Stomach (tissue), 9 donors: ENCODE results near the gene TOP3B. TPM values are rescaled to one million over a fixed set of nuclear protein-coding genes. Genes with fewer than 3 reads are reported as not detected.
A peak's percentile ranks its signal among the peaks of the same experiment; 100 is the strongest.

Source experiments
- DNase-seq, 2 donors: peaks; one replicate each; pipeline versions ENCODE4 v3.0.0 to v3.0.0-alpha.2; 2013 to 2019
- H3K27ac ChIP-seq, 5 donors: fragments of 200-600 bp in 4 of 5; sonication (generic) in 4 of 5; one replicate each; pipeline ENCODE4 v1.5.1; 2013 to 2019; ENCODE audit warnings: mild to moderate bottlenecking in 1 of 5, moderate library complexity in 1 of 5
- H3K27me3 ChIP-seq, 3 donors: fragments of 200-600 bp; sonication (generic); one replicate each; pipeline ENCODE4 v1.5.1; 2017 to 2019; ENCODE audit warnings: mixed run types in 1 of 3
- H3K36me3 ChIP-seq, 4 donors: fragments of 200-600 bp; sonication (generic); 1 replicate in 3 of 4; 2 replicates in 1 of 4; pipeline ENCODE4 v1.5.1; 2016 to 2019
- H3K4me1 ChIP-seq, 4 donors: fragments of 200-600 bp; sonication (generic); one replicate each; pipeline ENCODE4 v1.5.1; 2016 to 2019
- H3K4me3 ChIP-seq, 4 donors: fragments of 200-600 bp; sonication (generic) in 3 of 4; one replicate each; pipeline ENCODE4 v1.5.1; 2016 to 2019; ENCODE audit warnings: mild to moderate bottlenecking in 1 of 4
- H3K9me3 ChIP-seq, 4 donors: fragments of 200-600 bp; sonication (generic); one replicate each; pipeline ENCODE4 v1.5.1; 2016 to 2019
- EP300 ChIP-seq: sonication (generic); formaldehyde crosslinking; IDR thresholded peaks from one replicate; pipeline ENCODE4 v1.6.1; 2017; ENCODE audit warnings: antibody characterized with exemption
- POLR2A ChIP-seq, 4 donors: fragments of 450-650 bp; IDR thresholded peaks; one replicate each; pipeline ENCODE4 v1.6.1; 2016; ENCODE audit warnings: antibody characterized with exemption in 4 of 4, control low read depth in 2 of 4, mild to moderate bottlenecking in 1 of 4, moderate library complexity in 1 of 4
- POLR2AphosphoS5 ChIP-seq, 3 donors: sonication (generic); formaldehyde crosslinking; IDR thresholded peaks; one replicate each; pipeline ENCODE4 v1.6.1; 2016; ENCODE audit warnings: antibody characterized with exemption in 3 of 3
- WGBS, 5 donors: extraction: QIAGEN DNeasy Blood & Tissue Kit in 3 of 5; methylation state at CpG; one replicate each; pipeline versions ENCODE4 v1.1.5 to v1.1.7; 2013 to 2018; 5-methylcytosine and 5-hydroxymethylcytosine counted together
- intact Hi-C: fragments of 100-400 bp; cut with DNase I; formaldehyde crosslinking; loops from one replicate; pipeline ENCODE4 v1.15.1; 2023; ENCODE audit warnings: low total_unique reads
- polyA plus RNA-seq, 3 donors: library from polyadenylated mRNA; stranded (reverse); fragments of 200-250 nt; gene quantifications; one replicate each; pipeline ENCODE4 v1.2.3, GENCODE V29; 2013
- total RNA-seq, 5 donors: library from RNA; depleted of rRNA; stranded (reverse); fragments of >200 nt; gene quantifications; one replicate each; pipeline versions ENCODE4 v1.1.0 to v1.2.3, GENCODE V29; 2014 to 2016
- TF ChIP-seq, protein P1 (sequence below), 7 experiments: fragments of 450-650 bp in 4 of 7; fragments of 200-600 bp in 3 of 7; sonication (generic) in 3 of 7; IDR thresholded peaks; one replicate each; pipeline ENCODE4 v1.5.1; 2016 to 2019; ENCODE audit warnings: antibody characterized with exemption in 7 of 7, control low read depth in 2 of 7, mild to moderate bottlenecking in 1 of 7
- donor health status: healthy with polysubstance abuse.
- donor health status: Bipolar disorder and iron deficiency.
- donor health status: healthy.

TOP3B gene
- total and polyA plus RNA-seq, 8 donors, result 3.8 to 509 (median 25.6) TPM

DNA sequence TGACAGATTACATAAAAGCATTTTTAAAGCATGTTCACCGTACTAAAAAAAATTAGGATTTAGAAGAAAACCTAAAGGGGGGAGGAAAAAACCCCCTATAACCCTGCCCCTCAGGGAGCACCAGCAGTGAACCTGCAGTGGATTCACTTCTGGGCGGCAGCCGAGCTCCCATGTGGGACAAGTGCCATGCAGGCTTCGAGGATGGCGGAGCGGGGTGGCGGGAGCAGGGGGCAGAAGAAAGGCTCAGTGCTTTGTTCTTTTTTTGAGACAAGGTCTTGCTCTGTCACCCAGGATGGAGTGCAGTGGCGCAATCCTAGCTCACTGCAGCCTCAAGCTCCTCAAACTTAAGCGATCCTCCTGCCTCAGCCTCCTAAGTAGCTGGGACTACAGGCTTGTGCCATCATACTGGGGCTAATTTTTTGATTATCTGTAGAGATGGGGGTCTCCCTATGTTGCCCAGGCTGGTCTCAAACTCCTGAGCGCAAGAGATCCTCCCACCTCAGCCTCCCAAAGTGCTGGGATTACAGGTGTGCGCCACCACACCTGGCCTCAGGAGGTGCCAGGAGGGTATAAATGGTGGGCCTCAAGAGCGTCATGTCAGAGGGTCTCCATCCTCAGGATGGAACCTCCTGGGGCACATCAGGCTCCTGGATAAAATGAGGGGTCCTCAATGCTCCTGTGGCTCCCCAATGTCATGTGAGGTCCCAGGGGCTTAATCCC is 64.0 kb downstream of the TOP3B start:
- no peak for DNase-seq
- intact Hi-C loops, result no loop called here
- no peak overlapping the region for H3K27ac ChIP-seq

DNA sequence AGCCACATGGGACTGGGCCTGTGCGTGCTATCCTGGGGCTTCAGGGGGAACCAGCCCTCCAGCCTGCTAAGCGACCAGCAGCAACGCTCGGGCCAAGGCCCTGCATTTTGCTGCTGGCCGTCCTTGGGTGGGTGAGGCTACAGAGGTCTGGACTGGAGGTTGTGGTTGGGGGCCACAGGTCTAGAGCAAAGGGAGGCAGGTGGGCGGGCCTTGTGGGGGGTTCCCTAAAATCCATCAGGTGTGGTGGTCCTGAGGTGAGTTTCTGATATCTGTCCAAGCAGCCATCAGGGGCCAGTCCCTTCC is 64.7 kb downstream of the TOP3B start:
- 90 to 100% (median 93%) methylated on average over 1 to 6 of the region's 6 CpGs for WGBS, 5 donors

More for the DNA sequence above, 64.0 kb downstream of the TOP3B start:
- 88 to 96% (median 95%) methylated on average over 12 of the region's 12 CpGs for WGBS, 5 donors
- H3K36me3 ChIP-seq, result peaks cover 0 to 43% (median 37%) of the 10 kb centered on the region in 4 donors
- H3K9me3 ChIP-seq, result no peaks in the 10 kb centered on the region
- no peak for TF ChIP-seq POLR2A (IDR thresholded peaks at IDR 0.05)
- TF ChIP-seq, protein P1, sequence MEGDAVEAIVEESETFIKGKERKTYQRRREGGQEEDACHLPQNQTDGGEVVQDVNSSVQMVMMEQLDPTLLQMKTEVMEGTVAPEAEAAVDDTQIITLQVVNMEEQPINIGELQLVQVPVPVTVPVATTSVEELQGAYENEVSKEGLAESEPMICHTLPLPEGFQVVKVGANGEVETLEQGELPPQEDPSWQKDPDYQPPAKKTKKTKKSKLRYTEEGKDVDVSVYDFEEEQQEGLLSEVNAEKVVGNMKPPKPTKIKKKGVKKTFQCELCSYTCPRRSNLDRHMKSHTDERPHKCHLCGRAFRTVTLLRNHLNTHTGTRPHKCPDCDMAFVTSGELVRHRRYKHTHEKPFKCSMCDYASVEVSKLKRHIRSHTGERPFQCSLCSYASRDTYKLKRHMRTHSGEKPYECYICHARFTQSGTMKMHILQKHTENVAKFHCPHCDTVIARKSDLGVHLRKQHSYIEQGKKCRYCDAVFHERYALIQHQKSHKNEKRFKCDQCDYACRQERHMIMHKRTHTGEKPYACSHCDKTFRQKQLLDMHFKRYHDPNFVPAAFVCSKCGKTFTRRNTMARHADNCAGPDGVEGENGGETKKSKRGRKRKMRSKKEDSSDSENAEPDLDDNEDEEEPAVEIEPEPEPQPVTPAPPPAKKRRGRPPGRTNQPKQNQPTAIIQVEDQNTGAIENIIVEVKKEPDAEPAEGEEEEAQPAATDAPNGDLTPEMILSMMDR (IDR thresholded peaks at IDR 0.05), result no peak
- TF ChIP-seq POLR2AphosphoS5 (IDR thresholded peaks at IDR 0.05), result no peak
- no peak for TF ChIP-seq EP300
- H3K4me1 ChIP-seq, result peaks cover 0 to 12% (median 6%) of the 10 kb centered on the region in 4 donors
- no peaks in the 10 kb centered on the region for H3K27me3 ChIP-seq
- H3K4me3 ChIP-seq, result no peak overlapping the region

DNA sequence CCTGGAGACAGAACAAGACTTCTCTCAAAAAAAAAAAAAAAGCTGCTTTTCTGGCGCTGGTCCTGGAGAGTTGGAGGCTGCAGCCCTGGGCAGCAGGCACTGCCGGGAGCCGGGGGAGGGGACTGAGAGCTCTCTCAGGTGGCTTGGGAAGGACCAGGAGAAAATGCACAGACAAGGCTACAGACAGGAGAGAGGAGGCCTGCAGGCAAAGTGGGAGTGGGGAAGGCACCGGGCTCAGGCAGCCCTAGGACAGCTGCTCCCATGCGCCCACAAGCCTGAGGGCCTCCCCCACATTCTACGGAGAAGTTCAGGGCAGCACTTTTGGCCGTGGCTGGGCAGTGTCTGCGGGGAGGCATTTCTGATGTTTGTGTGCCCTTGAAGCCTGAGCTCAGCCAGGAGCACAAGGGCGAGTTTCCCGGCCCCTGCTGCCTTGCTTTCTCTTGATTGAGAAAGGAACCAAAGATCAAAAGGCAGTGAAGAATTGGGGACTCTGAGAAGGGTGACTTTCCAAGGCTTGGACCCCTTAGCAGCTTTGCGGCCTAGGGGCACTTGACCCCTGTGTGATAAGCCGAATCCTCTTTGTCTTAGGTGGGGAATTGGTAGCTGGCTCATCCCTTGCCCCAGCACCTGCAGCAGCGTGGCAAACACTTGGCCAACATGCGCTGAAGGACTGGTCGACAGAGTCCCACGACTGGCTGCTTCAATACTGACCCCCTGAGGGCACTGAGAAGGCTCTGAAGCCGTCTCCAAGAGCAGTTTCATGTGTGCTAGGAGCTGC is 65.2 kb downstream of the TOP3B start:
- Histone ChIP-seq H3K27me3 (no peaks in the 10 kb centered on the region), H3K27ac (no peak overlapping the region), H3K36me3 (peaks cover 0 to 30% (median 25%) of the 10 kb centered on the region in 4 donors), H3K9me3 (no peaks in the 10 kb centered on the region), H3K4me3 (no peak overlapping the region), H3K4me1 (peaks cover 0 to 12% (median 6%) of the 10 kb centered on the region in 4 donors)
- WGBS, 5 donors, result 32 to 55% (median 45%) methylated on average over 9 to 17 of the region's 17 CpGs
- TF ChIP-seq POLR2AphosphoS5 (IDR thresholded peaks at IDR 0.05), result no peak
- TF ChIP-seq POLR2A (IDR thresholded peaks at IDR 0.05), result no peak
- TF ChIP-seq, protein P1 (IDR thresholded peaks at IDR 0.05), result no peak
- no peak for TF ChIP-seq EP300
- peak; percentile 51 to 55 for DNase-seq
- intact Hi-C loops, result no loop called here

More for the DNA sequence above, 64.7 kb downstream of the TOP3B start:
- Histone ChIP-seq H3K27ac (no peak overlapping the region), H3K27me3 (no peaks in the 10 kb centered on the region), H3K4me3 (no peak overlapping the region), H3K4me1 (peaks cover 0 to 12% (median 6%) of the 10 kb centered on the region in 4 donors), H3K9me3 (no peaks in the 10 kb centered on the region), H3K36me3 (peaks cover 0 to 35% (median 30%) of the 10 kb centered on the region in 4 donors)
- TF ChIP-seq EP300 (no peak), POLR2AphosphoS5 (IDR thresholded peaks at IDR 0.05) (no peak)
- DNase-seq, result no peak
- intact Hi-C loops, result no loop called here

DNA sequence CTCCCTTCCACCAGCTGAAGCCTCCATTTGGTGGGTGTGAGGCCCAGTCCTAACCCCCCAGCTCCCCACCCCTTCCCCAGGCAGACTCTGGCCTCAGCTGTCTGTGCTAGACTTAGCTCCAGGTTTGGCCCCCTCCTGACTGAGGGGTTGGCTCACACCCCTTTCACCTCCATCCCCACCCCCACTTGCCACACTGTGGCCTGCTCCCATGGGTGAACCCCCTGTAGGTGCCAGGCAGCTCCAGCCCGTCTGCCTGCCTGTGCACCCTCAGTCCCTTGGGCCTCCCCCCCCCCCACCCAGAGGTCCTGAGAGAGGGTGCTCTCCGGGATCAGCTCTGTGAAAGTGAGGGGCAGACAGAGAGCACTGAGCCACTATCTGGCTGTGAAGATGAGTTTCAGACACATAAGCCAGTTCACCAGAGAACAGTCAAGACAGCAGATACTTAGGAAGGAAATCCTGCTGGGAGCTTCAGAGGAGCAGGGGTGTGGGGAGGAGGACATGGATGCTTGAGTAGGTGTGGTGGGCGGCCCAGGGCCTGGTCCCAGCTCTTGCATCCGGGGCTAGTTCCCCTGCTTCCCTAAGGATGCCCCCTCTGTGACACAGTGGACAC is 66.2 kb downstream of the TOP3B start:
- H3K27ac ChIP-seq, result no peak overlapping the region
- TF ChIP-seq EP300 (no peak), POLR2A (IDR thresholded peaks at IDR 0.05) (no peak), POLR2AphosphoS5 (IDR thresholded peaks at IDR 0.05) (no peak)
- TF ChIP-seq, protein P1 (IDR thresholded peaks at IDR 0.05), result no peak
- H3K4me1 ChIP-seq, result peaks cover 0 to 12% (median 6%) of the 10 kb centered on the region in 4 donors
- H3K36me3 ChIP-seq, result peaks cover 0 to 24% (median 18%) of the 10 kb centered on the region in 4 donors
- H3K4me3 ChIP-seq, result no peak overlapping the region
- intact Hi-C loops, result no loop called here
- no peaks in the 10 kb centered on the region for H3K27me3 ChIP-seq
- DNase-seq, result no peak
- no peaks in the 10 kb centered on the region for H3K9me3 ChIP-seq
- WGBS, 5 donors, result 85 to 92% (median 86%) methylated on average over 3 to 4 of the region's 4 CpGs
